IMR-90 (cell line): ENCODE measurements around the gene ANK3. TPM values are rescaled to one million over a fixed set of nuclear protein-coding genes. Genes with fewer than 3 reads are reported as not detected.

Experiments used
- ATAC-seq: fragments of 200-7000 bp; cut with Tn5 transposase; 2 replicates; pipeline ENCODE4 v1.9.1; 2020; ENCODE audit warnings: low read depth, mild to moderate bottlenecking, moderate library complexity
- BruUV-seq: library from RNA; stranded (reverse); fragments of 400-500 nt; replicated peaks from 2 replicates; lab custom pipeline; 2021; lab: Mats Ljungman, UMichigan
- CTCF ChIA-PET: fragments of 300-600 bp; formaldehyde crosslinking; extraction: SDS; loops from one replicate; lab custom pipeline; 2021; ENCODE audit warnings: antibody characterized with exemption; lab: Yijun Ruan, JAX
- POLR2A ChIA-PET: fragments of 300-600 bp; sonication (Branson Sonifier 250); formaldehyde crosslinking; loops from one replicate; lab custom pipeline; 2022; ENCODE audit warnings: antibody characterized with exemption; ENCODE audit not compliant: unreplicated experiment; lab: Charles Lee
- DNase-seq: peaks from one replicate; pipeline ENCODE4 v3.0.0; 2013
- H2AFZ ChIP-seq: replicated peaks from 2 replicates; pipeline ENCODE3; 2013; ENCODE audit warnings: low read length, mild to moderate bottlenecking; ENCODE audit not compliant: poor library complexity
- H2AK5ac ChIP-seq: 2 replicates; pipeline ENCODE4 v1.6.1; 2013; ENCODE audit warnings: low read depth, low read length, inconsistent platforms
- H2AK9ac ChIP-seq: replicated peaks from 2 replicates; pipeline ENCODE3; 2013; ENCODE audit warnings: mild to moderate bottlenecking, low read depth, low read length, moderate library complexity; ENCODE audit not compliant: poor library complexity
- H2BK120ac ChIP-seq: 2 replicates; pipeline ENCODE4 v1.6.1; 2013; ENCODE audit warnings: low read depth, low read length, inconsistent platforms
- H2BK15ac ChIP-seq: 3 replicates; pipeline ENCODE4 v1.6.1; 2013; ENCODE audit warnings: low read depth, low read length, inconsistent platforms
- H2BK20ac ChIP-seq: 2 replicates; pipeline ENCODE4 v1.6.1; 2013; ENCODE audit warnings: low read depth, mild to moderate bottlenecking, inconsistent platforms, low read length, moderate library complexity
- H2BK5ac ChIP-seq: 2 replicates; pipeline ENCODE4 v1.6.1; 2013; ENCODE audit warnings: mild to moderate bottlenecking, low read depth, low read length, inconsistent platforms; ENCODE audit not compliant: poor library complexity, severe bottlenecking
- H3K14ac ChIP-seq: replicated peaks from 2 replicates; pipeline ENCODE4 v1.6.1; 2013; ENCODE audit warnings: low read depth, low read length, inconsistent platforms
- H3K18ac ChIP-seq: 2 replicates; pipeline ENCODE4 v1.6.1; 2013; ENCODE audit warnings: low read depth, low read length, control low read depth
- H3K23ac ChIP-seq: 2 replicates; pipeline ENCODE4 v1.6.1; 2013; ENCODE audit warnings: low read depth, low read length, inconsistent platforms
- H3K27ac ChIP-seq: 2 replicates; pipeline ENCODE4 v1.5.1; 2013; ENCODE audit warnings: mild to moderate bottlenecking, control low read depth, low read length; ENCODE audit not compliant: insufficient read depth
- H3K27me3 ChIP-seq: 2 replicates; pipeline ENCODE4 v1.6.1; 2013; ENCODE audit warnings: low read length; ENCODE audit not compliant: control insufficient read depth, insufficient read depth
- H3K36me3 ChIP-seq: 2 replicates; pipeline ENCODE4 v1.6.1; 2013; ENCODE audit warnings: low read length, mixed read lengths; ENCODE audit not compliant: control insufficient read depth, insufficient read depth
- H3K4ac ChIP-seq: 2 replicates; pipeline ENCODE4 v1.6.1; 2013; ENCODE audit warnings: low read depth, low read length, inconsistent platforms
- H3K4me1 ChIP-seq: 2 replicates; pipeline ENCODE4 v1.6.1; 2013; ENCODE audit warnings: low read length, mixed read lengths; ENCODE audit not compliant: control insufficient read depth, insufficient read depth
- H3K4me2 ChIP-seq: 2 replicates; pipeline ENCODE4 v1.6.1; 2013; ENCODE audit warnings: low read depth, mild to moderate bottlenecking, control low read depth, low read length, moderate library complexity
- H3K4me3 ChIP-seq: 2 replicates; pipeline ENCODE4 v1.5.1; 2013; ENCODE audit warnings: low read depth, mild to moderate bottlenecking, control low read depth, low read length, moderate library complexity; ENCODE audit not compliant: insufficient read depth
- H3K56ac ChIP-seq: 2 replicates; pipeline ENCODE4 v1.6.1; 2013; ENCODE audit warnings: low read length, inconsistent platforms; ENCODE audit not compliant: insufficient read depth; ENCODE audit errors: extremely low read depth
- H3K79me1 ChIP-seq, 2 experiments: 2 replicates each; pipeline ENCODE4 v1.6.1; 2013; ENCODE audit warnings: low read length in 2 of 2, inconsistent platforms in 1 of 2, low read depth in 1 of 2
- H3K9ac ChIP-seq: 2 replicates; pipeline ENCODE4 v1.6.1; 2013; ENCODE audit warnings: low read depth, low read length, control low read depth
- H3K9me1 ChIP-seq: 2 replicates; pipeline ENCODE4 v1.6.1; 2013; ENCODE audit warnings: low read length, inconsistent platforms; ENCODE audit not compliant: insufficient read depth
- H3K9me3 ChIP-seq: 2 replicates; pipeline ENCODE4 v1.6.1; 2013; ENCODE audit warnings: low read length; ENCODE audit not compliant: control insufficient read depth, insufficient read depth
- H4K20me1 ChIP-seq: 2 replicates; pipeline ENCODE4 v1.6.1; 2013; ENCODE audit warnings: low read length, inconsistent platforms; ENCODE audit not compliant: insufficient read depth
- H4K5ac ChIP-seq: 2 replicates; pipeline ENCODE4 v1.6.1; 2013; ENCODE audit warnings: mild to moderate bottlenecking, low read depth, low read length, control low read depth
- H4K8ac ChIP-seq, 2 experiments: 2 replicates each; pipeline ENCODE4 v1.6.1; 2013; ENCODE audit warnings: low read depth in 2 of 2, low read length in 2 of 2, control low read depth in 1 of 2, inconsistent platforms in 1 of 2
- H4K91ac ChIP-seq: 2 replicates; pipeline ENCODE4 v1.6.1; 2013; ENCODE audit warnings: low read depth, low read length, inconsistent platforms; ENCODE audit not compliant: insufficient read depth
- BHLHE40 ChIP-seq: fragments of 150-350 bp; IDR thresholded peaks from 2 replicates; pipeline ENCODE4 v1.6.1; 2016; ENCODE audit warnings: mild to moderate bottlenecking, low read depth, low read length
- CEBPB ChIP-seq: IDR thresholded peaks from 2 replicates; pipeline ENCODE4 v1.6.1; 2012; ENCODE audit warnings: low read depth, low read length, improper control_type of control experiment
- CHD1 ChIP-seq: IDR thresholded peaks from 2 replicates; pipeline ENCODE4 v1.6.1; 2012; ENCODE audit warnings: low read depth, low read length, improper control_type of control experiment
- CTCF ChIP-seq: conservative IDR thresholded peaks from 2 replicates; pipeline ENCODE4 v1.5.1; 2012; ENCODE audit warnings: mild to moderate bottlenecking, low read depth, low read length, improper control_type of control experiment
- ELK1 ChIP-seq: fragments of 150-350 bp; IDR thresholded peaks from 2 replicates; pipeline ENCODE4 v1.6.1; 2016; ENCODE audit warnings: low read depth, mild to moderate bottlenecking, low read length, moderate library complexity, borderline replicate concordance
- FOS ChIP-seq: fragments of 150-350 bp; IDR thresholded peaks from 2 replicates; pipeline ENCODE4 v1.6.1; 2016; ENCODE audit warnings: low read depth, low read length
- MAFK ChIP-seq: IDR thresholded peaks from 2 replicates; pipeline ENCODE4 v1.6.1; 2012; ENCODE audit warnings: low read depth, low read length, improper control_type of control experiment
- MAZ ChIP-seq: IDR thresholded peaks from 2 replicates; pipeline ENCODE4 v1.6.1; 2012; ENCODE audit warnings: low read depth, mild to moderate bottlenecking, low read length, improper control_type of control experiment, moderate library complexity, borderline replicate concordance
- MXI1 ChIP-seq: IDR thresholded peaks from 2 replicates; pipeline ENCODE4 v1.6.1; 2012; ENCODE audit warnings: low read depth, mild to moderate bottlenecking, low read length, moderate library complexity, borderline replicate concordance
- NFE2L2 ChIP-seq: fragments of 150-350 bp; IDR thresholded peaks from 2 replicates; pipeline ENCODE4 v1.6.1; 2016; ENCODE audit warnings: low read depth, mild to moderate bottlenecking, low read length
- POLR2A ChIP-seq: IDR thresholded peaks from 2 replicates; pipeline ENCODE4 v1.6.1; 2012; ENCODE audit warnings: mild to moderate bottlenecking, low read depth, low read length
- RAD21 ChIP-seq: IDR thresholded peaks from 2 replicates; pipeline ENCODE4 v1.6.1; 2012; ENCODE audit warnings: low read length, improper control_type of control experiment
- RCOR1 ChIP-seq: IDR thresholded peaks from 2 replicates; pipeline ENCODE4 v1.6.1; 2012; ENCODE audit warnings: mild to moderate bottlenecking, low read length, improper control_type of control experiment; ENCODE audit not compliant: insufficient replicate concordance
- RFX5 ChIP-seq: IDR thresholded peaks from 2 replicates; pipeline ENCODE4 v1.8.0; 2012; ENCODE audit warnings: low read depth, mild to moderate bottlenecking, low read length, moderate library complexity
- SMC3 ChIP-seq: fragments of 150-350 bp; IDR thresholded peaks from 2 replicates; pipeline ENCODE4 v1.6.1; 2016; ENCODE audit warnings: low read depth, mild to moderate bottlenecking, antibody characterized with exemption, low read length, moderate library complexity
- USF2 ChIP-seq: fragments of 150-350 bp; IDR thresholded peaks from 2 replicates; pipeline ENCODE4 v1.6.1; 2017; ENCODE audit warnings: mild to moderate bottlenecking, antibody characterized with exemption, low read length, low read depth
- WGBS, 2 experiments: methylation state at CpG; one replicate each; pipeline versions ENCODE4 v1.1.5 to v1.1.7; 2013; ENCODE audit warnings: missing lambda C conversion rate in 2 of 2; ENCODE audit not compliant: insufficient read length in 1 of 2; ENCODE audit errors: extremely low coverage in 2 of 2; 5-methylcytosine and 5-hydroxymethylcytosine counted together
- dilution Hi-C: fragments of 300-500 bp; cut with HindIII; formaldehyde crosslinking; loops from one replicate; pipeline ENCODE4 v1.14.3; 2018; ENCODE audit warnings: low sequenced_read_pairs; ENCODE audit not compliant: unreplicated experiment
- in situ Hi-C: fragments of 300-500 bp; cut with MboI; formaldehyde crosslinking; loops from 3 replicates; pipeline ENCODE4 v1.14.3; 2019; ENCODE audit warnings: low sequenced_read_pairs, inconsistent platforms, mixed read lengths
- intact Hi-C: fragments of 100-400 bp; cut with micrococcal nuclease; formaldehyde crosslinking; loops from 2 replicates; pipeline ENCODE4 v1.10.0; 2022
- polyA plus RNA-seq, 3 experiments: library from polyadenylated mRNA; depleted of rRNA; stranded (reverse); fragments of >200 nt; gene quantifications; 2 replicates each; pipeline ENCODE4 v1.2.3, GENCODE V29; 2012; ENCODE audit warnings: low replicate concordance in 1 of 3
- total RNA-seq: library from RNA; depleted of rRNA; stranded (reverse); fragments of >200 nt; gene quantifications from 2 replicates; pipeline ENCODE4 v1.2.3, GENCODE V29; 2012

ANK3 gene
- total and polyA plus RNA-seq, 2 of the 4 experiments (the other 2 are of a cell fraction), result 0.63 to 1.8 TPM

GRCh38 chr10:60073397-60073780, 316.3 kb downstream of the ANK3 start:
- TF ChIP-seq BHLHE40 (no peak), POLR2A (no peak), RCOR1 (no peak), RAD21 (no peak), USF2 (no peak), CEBPB (no peak), CHD1 (no peak), NFE2L2 (no peak), ELK1 (no peak), FOS (no peak), MAZ (no peak), RFX5 (no peak), SMC3 (no peak), MAFK (no peak), CTCF (no peak), MXI1 (no peak)
- Histone ChIP-seq H3K4me2 (no peak overlapping the region), H2AFZ (no peak overlapping the region), H3K9me3 (no peaks in the 10 kb centered on the region), H3K36me3 (no peaks in the 10 kb centered on the region), H3K79me1 (no peaks in the 10 kb centered on the region), H2BK5ac (no peak overlapping the region), H2BK20ac (no peak overlapping the region), H2BK15ac (no peak overlapping the region), H4K5ac (no peak overlapping the region), H3K4me1 (no peaks in the 10 kb centered on the region), H3K9me1 (no peaks in the 10 kb centered on the region), H3K23ac (no peak overlapping the region), H4K91ac (no peak overlapping the region), H2AK9ac (no peak overlapping the region), H3K27me3 (peaks cover 7% of the 10 kb centered on the region), H3K4ac (no peak overlapping the region), H4K20me1 (no peaks in the 10 kb centered on the region), H3K9ac (no peak overlapping the region), H4K8ac (no peak overlapping the region), H3K18ac (no peak overlapping the region), H2AK5ac (no peak overlapping the region), H2BK120ac (no peak overlapping the region), H3K4me3 (no peak overlapping the region), H3K27ac (no peak overlapping the region), H3K14ac (no peak overlapping the region), H3K56ac (no peak overlapping the region)
- 71% methylated on average over 1 of the region's 4 CpGs; no CpG with 5 or more reads in 1 of the 2 experiments for WGBS, 2 experiments
- dilution Hi-C loops (no loop called here), intact Hi-C loops (no loop called here), in situ Hi-C loops (no loop called here)
- POLR2A ChIA-PET, result no interaction called here
- no TSS peak for BruUV-seq
- ATAC-seq (no peak), DNase-seq (no peak)
- CTCF ChIA-PET, result no interaction called here
